WI38 (cell line): ENCODE measurements around the gene UBAP2L.
"Not testable (repeated sequence)": the region's sequence is repeated elsewhere in the genome, so short reads cannot be mapped to it uniquely, and the experiment has no call there.

Experiments used
- H3K4me3 ChIP-seq: 2 replicates; pipeline ENCODE4 v1.5.1; 2011; ENCODE audit warnings: low read depth, mild to moderate bottlenecking, control low read depth, low read length
- TF ChIP-seq, protein P1 (sequence below): IDR thresholded peaks from 2 replicates; pipeline ENCODE4 v1.5.1; 2012; ENCODE audit warnings: low read depth, mild to moderate bottlenecking, control low read depth, low read length

Gene UBAP2L

GRCh38 chr1:154186852-154187501, 33.8 kb upstream of the UBAP2L start:
- TF ChIP-seq, protein P1, sequence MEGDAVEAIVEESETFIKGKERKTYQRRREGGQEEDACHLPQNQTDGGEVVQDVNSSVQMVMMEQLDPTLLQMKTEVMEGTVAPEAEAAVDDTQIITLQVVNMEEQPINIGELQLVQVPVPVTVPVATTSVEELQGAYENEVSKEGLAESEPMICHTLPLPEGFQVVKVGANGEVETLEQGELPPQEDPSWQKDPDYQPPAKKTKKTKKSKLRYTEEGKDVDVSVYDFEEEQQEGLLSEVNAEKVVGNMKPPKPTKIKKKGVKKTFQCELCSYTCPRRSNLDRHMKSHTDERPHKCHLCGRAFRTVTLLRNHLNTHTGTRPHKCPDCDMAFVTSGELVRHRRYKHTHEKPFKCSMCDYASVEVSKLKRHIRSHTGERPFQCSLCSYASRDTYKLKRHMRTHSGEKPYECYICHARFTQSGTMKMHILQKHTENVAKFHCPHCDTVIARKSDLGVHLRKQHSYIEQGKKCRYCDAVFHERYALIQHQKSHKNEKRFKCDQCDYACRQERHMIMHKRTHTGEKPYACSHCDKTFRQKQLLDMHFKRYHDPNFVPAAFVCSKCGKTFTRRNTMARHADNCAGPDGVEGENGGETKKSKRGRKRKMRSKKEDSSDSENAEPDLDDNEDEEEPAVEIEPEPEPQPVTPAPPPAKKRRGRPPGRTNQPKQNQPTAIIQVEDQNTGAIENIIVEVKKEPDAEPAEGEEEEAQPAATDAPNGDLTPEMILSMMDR, result no peak
- H3K4me3 ChIP-seq, result no peak overlapping the region

DNA sequence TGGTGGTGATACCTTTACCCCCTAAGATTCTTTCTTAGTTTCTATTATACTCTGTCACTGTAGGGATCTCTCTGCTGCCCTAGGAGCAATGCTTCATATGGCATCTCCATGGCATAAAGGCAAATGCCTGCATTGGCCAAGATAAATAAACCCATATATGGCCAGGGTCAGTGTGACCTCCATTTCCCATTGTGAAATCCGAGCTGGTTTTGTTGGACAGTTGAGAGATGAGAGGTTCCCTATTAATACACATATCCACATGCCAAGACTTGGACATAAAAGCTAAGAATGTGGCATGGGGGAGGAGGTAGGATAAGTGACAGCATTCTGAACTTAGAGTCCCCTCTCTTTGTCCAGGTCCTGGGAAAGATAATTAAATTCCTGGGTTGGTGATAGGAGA, 30.2 kb upstream of the UBAP2L start:
- TF ChIP-seq, protein P1, result no peak
- H3K4me3 ChIP-seq, result no peak overlapping the region

DNA sequence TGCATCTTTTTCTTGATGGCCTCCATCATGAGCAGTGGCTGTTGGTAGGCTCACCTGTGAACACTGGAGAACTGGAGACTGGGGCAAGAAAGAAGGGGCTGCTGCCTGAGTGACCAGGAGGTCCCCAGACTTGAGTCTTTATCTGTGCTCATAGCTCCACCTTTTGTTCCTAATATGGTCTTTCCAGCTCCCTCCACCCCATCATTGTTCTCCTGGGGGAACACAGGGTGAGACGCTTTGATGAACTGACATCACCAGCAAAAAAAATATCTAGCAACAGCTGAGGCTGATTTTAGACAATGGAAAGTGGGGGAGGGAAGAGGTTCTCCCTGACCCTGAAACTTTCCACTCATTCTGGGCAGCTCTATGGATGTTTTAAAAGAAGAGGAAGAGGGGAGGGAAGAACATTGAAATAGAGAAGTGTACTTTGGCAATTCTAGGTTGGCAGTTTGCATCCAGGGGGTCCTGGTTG, 28.7 kb upstream of the UBAP2L start, which contains the start of gene TPM3:
Gene TPM3 (minus strand): TSS at position 111 of the 472 bp plus-strand sequence. CDS start 82 bp downstream, at position 29.
- TF ChIP-seq, protein P1, result no peak

GRCh38 chr1:154192476-154192875, 28.3 kb upstream of the UBAP2L start:
- H3K4me3 ChIP-seq, result no peak overlapping the region
- TF ChIP-seq, protein P1, result no peak

More for the DNA sequence above, 28.7 kb upstream of the UBAP2L start, which contains the start of gene TPM3:
- no peak within 1 kb of the TSS for H3K4me3 ChIP-seq

DNA sequence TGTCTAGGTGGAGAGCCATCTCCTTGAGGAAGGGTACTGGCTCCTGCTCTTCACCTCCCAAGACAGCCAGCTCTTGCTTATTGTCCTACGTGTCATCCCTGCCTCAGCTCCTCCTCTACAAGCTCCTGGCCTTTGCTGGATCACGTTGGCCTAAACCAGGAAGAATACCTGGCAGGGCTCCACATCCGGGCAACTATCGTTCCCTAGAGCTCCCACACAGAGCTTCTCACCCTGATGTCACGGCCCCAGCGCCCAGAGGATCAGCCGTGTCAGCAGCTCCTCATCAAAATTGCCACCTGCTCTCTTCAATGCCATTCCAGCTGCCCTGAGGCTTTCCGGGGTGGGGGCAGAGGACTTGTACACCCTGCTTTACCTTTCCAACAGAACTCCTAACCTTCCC, 26.9 kb upstream of the UBAP2L start:
- H3K4me3 ChIP-seq, result no peak overlapping the region
- TF ChIP-seq, protein P1, result no peak

- 0 out of 2 replicates have a peak overlapping the region, but pooled peaks have one; percentile 2 for H3K4me3 ChIP-seq
- TF ChIP-seq, protein P1, result peak; percentile 48; the same call in 1 of the 2 replicates
Observed at GRCh38 chr1:154198756-154199562, 21.8 kb upstream of the UBAP2L start.

GRCh38 chr1:154199563-154199879, 21.2 kb upstream of the UBAP2L start:
- 0 out of 2 replicates have a peak overlapping the region, but pooled peaks have one; percentile 2 for H3K4me3 ChIP-seq
- TF ChIP-seq, protein P1, result no peak

DNA sequence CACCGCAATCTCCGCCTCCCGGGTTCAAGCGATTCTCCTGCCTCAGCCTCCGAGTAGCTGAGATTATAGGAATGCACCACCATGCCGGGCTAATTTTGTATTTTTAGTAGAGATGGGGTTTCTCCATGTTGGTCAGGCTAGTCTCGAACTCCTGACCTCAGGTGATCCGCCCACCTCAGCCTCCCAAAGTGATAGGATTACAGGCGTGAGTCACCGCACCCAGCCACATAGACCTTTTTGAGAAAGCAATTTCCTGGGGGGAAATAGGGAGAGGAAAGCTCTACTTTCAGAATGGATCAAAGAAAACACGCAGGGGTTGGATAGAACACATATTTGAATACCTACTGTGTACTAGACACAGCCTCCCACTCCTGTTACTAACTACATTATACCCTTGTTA, 15.0 kb upstream of the UBAP2L start:
- not testable (repeated sequence) for H3K4me3 ChIP-seq
